GM12878 (cell line): Measurements from ENCODE around the gene TMEM144. TPM values are rescaled to one million over a fixed set of nuclear protein-coding genes. Genes with fewer than 3 reads are reported as not detected.

ENCODE experiments used
- ATAC-seq: fragments of 200-7000 bp; cut with Tn5 transposase; 3 replicates; pipeline ENCODE4 v1.9.1; 2020; ENCODE audit warnings: mild to moderate bottlenecking, moderate library complexity
- BruUV-seq: library from RNA; stranded (reverse); fragments of 400-500 nt; replicated peaks from 2 replicates; lab custom pipeline; 2021; lab: Mats Ljungman, UMichigan
- CTCF ChIA-PET: fragments of 300-600 bp; sonication (Branson Sonifier 250); formaldehyde crosslinking; extraction: SDS; loops from one replicate; lab custom pipeline; 2021; ENCODE audit warnings: inconsistent platforms; lab: Yijun Ruan, JAX
- POLR2A ChIA-PET: fragments of 350-600 bp; formaldehyde crosslinking; extraction: SDS; loops from one replicate; lab custom pipeline; 2021; ENCODE audit warnings: inconsistent platforms; lab: Charles Lee
- RAD21 ChIA-PET: fragments of 300-600 bp; sonication (Branson Sonifier 250); formaldehyde crosslinking; loops from one replicate; lab custom pipeline; 2023; ENCODE audit warnings: antibody characterized with exemption; ENCODE audit not compliant: unreplicated experiment; lab: Charles Lee
- SMC1A ChIA-PET: fragments of 300-600 bp; sonication (Branson Sonifier 250); formaldehyde crosslinking; loops from one replicate; lab custom pipeline; 2023; ENCODE audit not compliant: unreplicated experiment, uncharacterized antibody; lab: Charles Lee
- DNase-seq: peaks from one replicate; pipeline ENCODE4 v3.0.0-alpha.2; 2011; ENCODE audit warnings: low read depth, low spot score
- FAIRE-seq: peaks from 3 replicates; lab custom pipeline; 2011; peaks lifted over from hg19 to GRCh38; lab: Jason Lieb, UNC
- H2AFZ ChIP-seq: 2 replicates; pipeline ENCODE4 v1.6.0; 2011; ENCODE audit warnings: low read depth, low read length, control low read depth; ENCODE audit not compliant: control insufficient read depth
- H3K27ac ChIP-seq: 2 replicates; pipeline ENCODE4 v1.5.1; 2011; ENCODE audit warnings: control low read depth; ENCODE audit not compliant: control insufficient read depth, insufficient read depth
- H3K27me3 ChIP-seq, 2 experiments: replicated peaks in 1 of 2; 2 replicates each; pipeline versions ENCODE4 v1.6.0 to v1.6.1; 2011; ENCODE audit warnings: low read length in 1 of 2; ENCODE audit not compliant: control insufficient read depth in 2 of 2, insufficient read depth in 2 of 2
- H3K36me3 ChIP-seq, 2 experiments: 2 replicates each; pipeline ENCODE4 v1.5.1; 2011; ENCODE audit warnings: low read length in 1 of 2; ENCODE audit not compliant: control insufficient read depth in 2 of 2, insufficient read depth in 2 of 2
- H3K4me1 ChIP-seq: 2 replicates; pipeline ENCODE4 v1.6.1; 2011; ENCODE audit warnings: mild to moderate bottlenecking, low read length, moderate library complexity, mixed read lengths; ENCODE audit not compliant: control insufficient read depth, insufficient read depth
- H3K4me2 ChIP-seq: 2 replicates; pipeline ENCODE4 v1.6.0; 2011; ENCODE audit warnings: control low read depth; ENCODE audit not compliant: control insufficient read depth, insufficient read depth
- H3K4me3 ChIP-seq: fragments of 200-600 bp; sonication (generic); 2 replicates; pipeline ENCODE4 v1.5.1; 2016
- H3K79me2 ChIP-seq: 2 replicates; pipeline ENCODE4 v1.6.0; 2011; ENCODE audit warnings: low read length; ENCODE audit not compliant: control insufficient read depth, insufficient read depth
- H3K9ac ChIP-seq: 2 replicates; pipeline ENCODE4 v1.8.0; 2011; ENCODE audit warnings: low read length, control low read depth, mixed read lengths; ENCODE audit not compliant: control insufficient read depth, insufficient read depth
- H3K9me3 ChIP-seq: replicated peaks from 3 replicates; pipeline ENCODE4 v1.5.1; 2011; ENCODE audit warnings: mild to moderate bottlenecking, low read length; ENCODE audit not compliant: control insufficient read depth, insufficient read depth
- H4K20me1 ChIP-seq: 2 replicates; pipeline ENCODE4 v1.6.0; 2011; ENCODE audit not compliant: control insufficient read depth, insufficient read depth
- CTCF ChIP-seq, 3 experiments: IDR thresholded peaks in 2 of 3; conservative IDR thresholded peaks in 1 of 3; 2 replicates each; pipeline ENCODE4 v1.5.1; 2011; ENCODE audit warnings: low read depth in 3 of 3, low read length in 3 of 3, mild to moderate bottlenecking in 3 of 3, control low read depth in 2 of 3, moderate library complexity in 2 of 3, inconsistent platforms in 1 of 3, mixed read lengths in 1 of 3; ENCODE audit not compliant: control insufficient read depth in 2 of 3, insufficient read depth in 1 of 3; ENCODE audit errors: extremely low read depth in 1 of 3
- CUX1 ChIP-seq: IDR thresholded peaks from 2 replicates; pipeline ENCODE4 v1.6.1; 2012; ENCODE audit warnings: improper control_type of control experiment, low read depth, low read length; ENCODE audit not compliant: insufficient replicate concordance
- MAX ChIP-seq: IDR thresholded peaks from 2 replicates; pipeline ENCODE4 v1.6.1; 2012; ENCODE audit warnings: low read depth, low read length, improper control_type of control experiment
- NBN ChIP-seq: fragments of 450-650 bp; IDR thresholded peaks from 2 replicates; pipeline ENCODE4 v1.6.1; 2016
- RAD21 ChIP-seq: IDR thresholded peaks from 2 replicates; pipeline ENCODE4 v1.6.1; 2011; ENCODE audit warnings: mild to moderate bottlenecking, low read depth, low read length, moderate library complexity; ENCODE audit not compliant: insufficient read depth
- SMC3 ChIP-seq: IDR thresholded peaks from 2 replicates; pipeline ENCODE4 v1.6.1; 2011; ENCODE audit warnings: low read length, improper control_type of control experiment, borderline replicate concordance
- WGBS: methylation state at CpG from one replicate; pipeline ENCODE4 v1.1.6; 2016; ENCODE audit warnings: low lambda C conversion rate; ENCODE audit not compliant: insufficient replicate concordance, insufficient coverage; ENCODE audit errors: missing lambda C conversion rate; 5-methylcytosine and 5-hydroxymethylcytosine counted together
- in situ Hi-C: fragments of 300-500 bp; cut with MboI; formaldehyde crosslinking; loops from 9 replicates; pipeline ENCODE4 v1.14.3; 2018; ENCODE audit warnings: mixed read lengths
- intact Hi-C: fragments of 100-400 bp; cut with micrococcal nuclease; formaldehyde crosslinking; loops from one replicate; pipeline ENCODE4 v1.14.2; 2022; ENCODE audit not compliant: unreplicated experiment
- polyA plus RNA-seq, 11 experiments: library from polyadenylated mRNA; depleted of rRNA in 4 of 11; unstranded in 6 of 11; stranded (reverse) in 5 of 11; fragments of >200 nt; fragmentation: Nextera tagmentation in 4 of 11; fragmentation: Illumina TruSeq in 1 of 11; extraction: Ambion mirVana in 4 of 11; extraction: Trizol in 1 of 11; gene quantifications; 1 replicate in 1 of 11; 2 replicates in 10 of 11; pipeline versions ENCODE4 v1.2.1 to v1.2.3, GENCODE V29; 2011 to 2016; ENCODE audit warnings: inconsistent platforms in 2 of 11, missing spikeins in 2 of 11, low read depth in 1 of 11
- total RNA-seq, 4 experiments: library from RNA; depleted of rRNA in 3 of 4; stranded (reverse); fragments of >200 nt in 3 of 4; fragmentation: Illumina TruSeq in 1 of 4; extraction: Trizol in 1 of 4; gene quantifications; 2 replicates each; pipeline versions ENCODE4 v1.2.1 to v1.2.3, GENCODE V29; 2013 to 2021

The TMEM144 gene
- total and polyA plus RNA-seq, 10 of the 15 experiments (the other 5 are each of a cell fraction or from before 2014, with no cell fraction given): 0.08 to 1.8 (median 1.4) TPM

- TF ChIP-seq CUX1 (no peak), NBN (no peak)
- TF ChIP-seq, all 136 proteins: peak for 0
Measured at GRCh38 chr4:158254292-158254691, 44.0 kb downstream of the TMEM144 start (continued).

- FAIRE-seq: peak; percentile 61
- Histone ChIP-seq H3K9me3 (no peaks in the 10 kb centered on the region), H4K20me1 (no peaks in the 10 kb centered on the region), H3K4me1 (no peaks in the 10 kb centered on the region), H3K36me3 (no peaks in the 10 kb centered on the region), H3K27ac (no peak overlapping the region), H3K4me3 (no peak overlapping the region)
- POLR2A ChIA-PET: no interaction called here
- in situ Hi-C loops: loop anchor here (10.0 to 25.0 kb wide), 2 partner anchors 261 to 956 kb away; no protein-coding TSS in a partner anchor
- 33% methylated on average over 3 of the region's 3 CpGs for WGBS
- TF ChIP-seq SMC3 (peak; percentile 42; the same call in 1 of the 2 replicates), RAD21 (peak; percentile 71), MAX (no peak), CTCF (IDR thresholded peaks at IDR 0.05 in 2 of 3, conservative IDR thresholded peaks at IDR 0.05 in 1 of 3; ENCODE audit: control insufficient read depth in 2 of 3, extremely low read depth in 1 of 3, insufficient read depth in 1 of 3, low read depth in 3 of 3, low read length in 3 of 3) (peak; percentile 55 to 62 (median 62))
- TF ChIP-seq, all 136 proteins: peak for 3
- ATAC-seq (peak; percentile 78), DNase-seq (no peak)
- no TSS peak for BruUV-seq
- RAD21 ChIA-PET: no interaction called here
- Histone ChIP-seq H3K79me2 (no peaks in the 10 kb centered on the region), H2AFZ (peak overlapping the region; percentile 24; the same call in 1 of the 2 replicates), H3K4me2 (no peak overlapping the region), H3K9ac (no peak overlapping the region), H3K27me3 (no peaks in the 10 kb centered on the region)
- SMC1A ChIA-PET: interaction anchor here (0.8 to 1.3 kb wide), 4 partner anchors 12 to 371 kb away, joined by 3 to 4 read pairs (median 4); no protein-coding TSS in a partner anchor
- CTCF ChIA-PET: interaction anchor here (0.5 to 2.9 kb wide), 21 partner anchors 9 to 1188 kb away, joined by 3 to 15 read pairs (median 3); no protein-coding TSS in a partner anchor
- intact Hi-C loops: loop anchor here (1.0 to 5.0 kb wide), 3 partner anchors 63 to 946 kb away; no protein-coding TSS in a partner anchor
Measured at GRCh38 chr4:158255727-158256324, 45.5 kb downstream of the TMEM144 start.
